Esophagus muscularis mucosa (tissue), 4 donors: ENCODE measurements around the gene ZFAND2B. TPM values are rescaled to one million over a fixed set of nuclear protein-coding genes. Genes with fewer than 3 reads are reported as not detected.

Experiments used
- DNase-seq: peaks from one replicate; pipeline ENCODE4 v3.0.0-alpha.2; 2017; ENCODE audit errors: extremely low spot score
- H3K27ac ChIP-seq, 4 donors: fragments of 200-600 bp; sonication (generic); replicated peaks in 1 of 4; 1 replicate in 3 of 4; 2 replicates in 1 of 4; pipeline ENCODE4 v1.5.1; 2016 to 2019; ENCODE audit warnings: mild to moderate bottlenecking in 1 of 4
- H3K27me3 ChIP-seq, 4 donors: fragments of 200-600 bp; sonication (generic); one replicate each; pipeline versions ENCODE4 v1.5.1 to v1.6.0; 2016 to 2019
- H3K36me3 ChIP-seq, 4 donors: fragments of 200-600 bp; sonication (generic); one replicate each; pipeline ENCODE4 v1.5.1; 2016 to 2019
- H3K4me1 ChIP-seq, 4 donors: fragments of 200-600 bp; sonication (generic); one replicate each; pipeline ENCODE4 v1.5.1; 2016 to 2019
- H3K4me3 ChIP-seq, 4 donors: fragments of 200-600 bp; sonication (generic); 1 replicate in 2 of 4; 2 replicates in 2 of 4; pipeline ENCODE4 v1.5.1; 2016 to 2019; ENCODE audit warnings: mild to moderate bottlenecking in 4 of 4, moderate library complexity in 1 of 4
- H3K9me3 ChIP-seq, 4 donors: fragments of 200-600 bp; sonication (generic); 1 replicate in 3 of 4; 2 replicates in 1 of 4; pipeline ENCODE4 v1.5.1; 2016 to 2019
- CTCF ChIP-seq, 3 experiments: fragments of 200-600 bp in 2 of 3; fragments of 450-650 bp in 1 of 3; sonication (generic) in 2 of 3; IDR thresholded peaks; one replicate each; pipeline ENCODE4 v1.5.1; 2017 to 2019; ENCODE audit warnings: antibody characterized with exemption in 3 of 3, mild to moderate bottlenecking in 2 of 3, moderate library complexity in 1 of 3
- EP300 ChIP-seq: sonication (generic); formaldehyde crosslinking; IDR thresholded peaks from one replicate; pipeline ENCODE4 v1.6.1; 2017; ENCODE audit warnings: antibody characterized with exemption
- POLR2A ChIP-seq: fragments of 450-650 bp; IDR thresholded peaks from one replicate; pipeline ENCODE4 v1.6.1; 2017; ENCODE audit warnings: antibody characterized with exemption, moderate library complexity, mild to moderate bottlenecking, low read depth
- POLR2AphosphoS5 ChIP-seq, 2 donors: sonication (generic); formaldehyde crosslinking; IDR thresholded peaks; one replicate each; pipeline ENCODE4 v1.6.1; 2017; ENCODE audit warnings: antibody characterized with exemption in 2 of 2
- WGBS: methylation state at CpG from one replicate; pipeline ENCODE4 v1.1.5; 2018; 5-methylcytosine and 5-hydroxymethylcytosine counted together
- intact Hi-C: fragments of 100-400 bp; cut with DNase I; formaldehyde crosslinking; loops from one replicate; pipeline ENCODE4 v1.15.1; 2023
- total RNA-seq, 4 donors: library from RNA; depleted of rRNA; stranded (reverse); fragments of >200 nt; gene quantifications; one replicate each; pipeline versions ENCODE4 v1.1.0 to v1.2.1, GENCODE V29; 2016

Gene ZFAND2B
- total RNA-seq, 4 donors from 2014 or later, result 27.0 to 50.1 (median 36.9) TPM

- H3K36me3 ChIP-seq, result peaks cover 7 to 44% (median 33%) of the 10 kb centered on the region in 4 donors
- no peak for DNase-seq
- peaks cover 49 to 70% (median 60%) of the 10 kb centered on the region in 4 donors for H3K4me1 ChIP-seq
- TF ChIP-seq POLR2AphosphoS5 (IDR thresholded peaks at IDR 0.05) (no peak), CTCF (IDR thresholded peaks at IDR 0.05) (no peak), EP300 (no peak), POLR2A (no peak)
- no peaks in the 10 kb centered on the region for H3K9me3 ChIP-seq
- peak overlapping the region in 2 of 4 donors; percentile 88 to 92 for H3K27ac ChIP-seq
- 92% methylated on average over 9 of the region's 10 CpGs for WGBS
- H3K27me3 ChIP-seq, result no peaks in the 10 kb centered on the region
- no peak overlapping the region for H3K4me3 ChIP-seq
- intact Hi-C loops, result loop anchor here (10.0 kb wide), 1 partner anchor 48 kb away; no protein-coding TSS in a partner anchor
Measured at GRCh38 chr2:219246559-219246958, 40.0 kb downstream of the ZFAND2B start.

GRCh38 chr2:219247678-219248642 lies 41.4 kb downstream of the ZFAND2B start:
- Histone ChIP-seq H3K9me3 (no peaks in the 10 kb centered on the region), H3K36me3 (peaks cover 7 to 45% (median 34%) of the 10 kb centered on the region in 4 donors), H3K27me3 (no peaks in the 10 kb centered on the region), H3K27ac (peak overlapping the region; percentile 79 to 88 (median 84)), H3K4me1 (peaks cover 62 to 84% (median 74%) of the 10 kb centered on the region in 4 donors), H3K4me3 (no peak overlapping the region)
- DNase-seq, result no peak
- no peak for TF ChIP-seq POLR2AphosphoS5 (IDR thresholded peaks at IDR 0.05)
- intact Hi-C loops, result loop anchor here (10.0 kb wide), 1 partner anchor 47 kb away; no protein-coding TSS in a partner anchor
- 90% methylated on average over 13 of the region's 17 CpGs for WGBS

- peaks cover 7 to 45% (median 34%) of the 10 kb centered on the region in 4 donors for H3K36me3 ChIP-seq
- no peaks in the 10 kb centered on the region for H3K9me3 ChIP-seq
- no peak for TF ChIP-seq POLR2A
- TF ChIP-seq EP300, result no peak
- TF ChIP-seq POLR2AphosphoS5 (IDR thresholded peaks at IDR 0.05), result no peak
- TF ChIP-seq CTCF (IDR thresholded peaks at IDR 0.05), result no peak
- H3K4me1 ChIP-seq, result peaks cover 65 to 92% (median 82%) of the 10 kb centered on the region in 4 donors
- H3K4me3 ChIP-seq, result peak overlapping the region in 1 of 4 donors; percentile 25
- WGBS, result 76% methylated on average over 2 of the region's 2 CpGs
- peak overlapping the region; percentile 79 to 88 (median 84) for H3K27ac ChIP-seq
- DNase-seq, result no peak
- H3K27me3 ChIP-seq, result no peaks in the 10 kb centered on the region
- intact Hi-C loops, result loop anchor here (10.0 kb wide), 1 partner anchor 46 kb away; no protein-coding TSS in a partner anchor
Measured at GRCh38 chr2:219248845-219249202, 42.2 kb downstream of the ZFAND2B start.

GRCh38 chr2:219249203-219249980 lies 42.8 kb downstream of the ZFAND2B start:
- no peak for DNase-seq
- no peaks in the 10 kb centered on the region for H3K9me3 ChIP-seq
- 24% methylated on average over 5 of the region's 7 CpGs for WGBS
- TF ChIP-seq POLR2AphosphoS5 (IDR thresholded peaks at IDR 0.05), result peak; percentile 68 to 74
- TF ChIP-seq EP300, result no peak
- no peaks in the 10 kb centered on the region for H3K27me3 ChIP-seq
- H3K4me3 ChIP-seq, result peak overlapping the region in 2 of 4 donors; percentile 13 to 25
- H3K4me1 ChIP-seq, result peaks cover 66 to 96% (median 87%) of the 10 kb centered on the region in 4 donors
- intact Hi-C loops, result loop anchor here (10.0 kb wide), 1 partner anchor 45 kb away; no protein-coding TSS in a partner anchor
- H3K36me3 ChIP-seq, result peaks cover 7 to 45% (median 34%) of the 10 kb centered on the region in 4 donors
- peak overlapping the region; percentile 79 to 88 (median 84) for H3K27ac ChIP-seq

- H3K27ac ChIP-seq, result peak overlapping the region; percentile 79 to 88 (median 84)
- H3K4me1 ChIP-seq, result peaks cover 62 to 97% (median 87%) of the 10 kb centered on the region in 4 donors
- no peaks in the 10 kb centered on the region for H3K9me3 ChIP-seq
- no peak for DNase-seq
- TF ChIP-seq EP300, result no peak
- TF ChIP-seq CTCF (IDR thresholded peaks at IDR 0.05), result no peak
- no peak for TF ChIP-seq POLR2AphosphoS5 (IDR thresholded peaks at IDR 0.05)
- no peak for TF ChIP-seq POLR2A
- H3K4me3 ChIP-seq, result peak overlapping the region in 1 of 4 donors; percentile 20
- 75% methylated on average over 16 of the region's 22 CpGs for WGBS
- H3K27me3 ChIP-seq, result no peaks in the 10 kb centered on the region
- intact Hi-C loops, result no loop called here
- peaks cover 7 to 45% (median 34%) of the 10 kb centered on the region in 4 donors for H3K36me3 ChIP-seq
Measured at GRCh38 chr2:219250049-219250781, 43.6 kb downstream of the ZFAND2B start.
